Neural progenitor cell (in vitro differentiated cells): Measurements from ENCODE around the gene NFIA. TPM values are rescaled to one million over a fixed set of nuclear protein-coding genes. Genes with fewer than 3 reads are reported as not detected.

ENCODE experiments used
- DNase-seq: peaks from one replicate; pipeline ENCODE4 v3.0.0-alpha.2; 2016; ENCODE audit warnings: low spot score
- H2AFZ ChIP-seq: fragments of 200-600 bp; sonication (generic); replicated peaks from 2 replicates; pipeline ENCODE4 v1.6.1; 2016; ENCODE audit warnings: antibody characterized with exemption
- H3F3A ChIP-seq: fragments of 200-600 bp; sonication (generic); 2 replicates; pipeline ENCODE4 v1.6.1; 2016; ENCODE audit warnings: antibody characterized with exemption, low read depth
- H3K27ac ChIP-seq: fragments of 200-600 bp; sonication (generic); 2 replicates; pipeline ENCODE4 v1.5.1; 2016; ENCODE audit warnings: mild to moderate bottlenecking
- H3K27me3 ChIP-seq: fragments of 200-600 bp; sonication (generic); 2 replicates; pipeline ENCODE4 v1.6.1; 2016; ENCODE audit warnings: mild to moderate bottlenecking, moderate library complexity
- H3K36me3 ChIP-seq: fragments of 200-600 bp; sonication (generic); 2 replicates; pipeline ENCODE4 v1.5.1; 2016
- H3K4me1 ChIP-seq: fragments of 200-600 bp; sonication (generic); 2 replicates; pipeline ENCODE4 v1.6.1; 2016; ENCODE audit warnings: mixed run types
- H3K4me2 ChIP-seq: fragments of 200-600 bp; sonication (generic); 2 replicates; pipeline ENCODE4 v1.6.1; 2016
- H3K4me3 ChIP-seq: fragments of 200-600 bp; sonication (generic); 2 replicates; pipeline ENCODE4 v1.5.1; 2016
- H3K79me2 ChIP-seq: fragments of 200-600 bp; sonication (generic); 2 replicates; pipeline ENCODE4 v1.6.1; 2016; ENCODE audit warnings: low read depth
- H3K9ac ChIP-seq: fragments of 200-600 bp; sonication (generic); 2 replicates; pipeline ENCODE4 v1.6.1; 2016
- H3K9me3 ChIP-seq: fragments of 200-600 bp; sonication (generic); 2 replicates; pipeline ENCODE4 v1.5.1; 2016; ENCODE audit warnings: low read depth
- H4K20me1 ChIP-seq: fragments of 200-600 bp; sonication (generic); 2 replicates; pipeline ENCODE4 v1.6.1; 2016; ENCODE audit warnings: low read depth
- H3K27ac Mint-ChIP-seq: 3 replicates; pipeline ENCODE4 v1.8.0; 2021; ENCODE audit warnings: mixed read lengths
- H3K27me3 Mint-ChIP-seq: 2 replicates; pipeline ENCODE4 v1.8.0; 2022; ENCODE audit warnings: low read depth, mild to moderate bottlenecking, inconsistent platforms, moderate library complexity, mixed read lengths; ENCODE audit not compliant: insufficient read depth
- H3K36me3 Mint-ChIP-seq: 3 replicates; pipeline ENCODE4 v1.8.0; 2021; ENCODE audit warnings: mixed read lengths
- H3K4me1 Mint-ChIP-seq: 3 replicates; pipeline ENCODE4 v1.8.0; 2021; ENCODE audit warnings: mixed read lengths
- H3K4me3 Mint-ChIP-seq: 3 replicates; pipeline ENCODE4 v1.8.0; 2021; ENCODE audit warnings: mild to moderate bottlenecking, moderate library complexity, mixed read lengths
- H3K9me3 Mint-ChIP-seq: 3 replicates; pipeline ENCODE4 v1.8.0; 2020; ENCODE audit warnings: mixed read lengths
- EZH2 ChIP-seq: fragments of 200-600 bp; sonication (generic); IDR thresholded peaks from 2 replicates; pipeline ENCODE4 v1.6.1; 2017; ENCODE audit warnings: antibody characterized with exemption, mild to moderate bottlenecking, moderate library complexity
- EZH2phosphoT487 ChIP-seq: fragments of 200-600 bp; sonication (generic); IDR thresholded peaks from 2 replicates; pipeline ENCODE4 v1.6.1; 2017; ENCODE audit warnings: antibody characterized with exemption
- total RNA-seq: library from RNA; depleted of rRNA; stranded (reverse); fragments of >200 nt; gene quantifications from 2 replicates; pipeline ENCODE4 v1.2.3, GENCODE V29; 2015; ENCODE audit warnings: low replicate concordance
- TF ChIP-seq, protein P1 (sequence below): fragments of 200-600 bp; sonication (generic); IDR thresholded peaks from 2 replicates; pipeline ENCODE4 v1.5.1; 2017; ENCODE audit warnings: antibody characterized with exemption, mild to moderate bottlenecking

Gene NFIA
- total RNA-seq, 1 donor from 2014 or later, result 5.3 TPM

GRCh38 chr1:61399199-61399598, 316.8 kb downstream of the NFIA start:
- H3K36me3 ChIP-seq, result no peaks in the 10 kb centered on the region
- Mint-ChIP-seq H3K9me3 (no peaks in the 10 kb centered on the region), H3K4me1 (peaks cover 34% of the 10 kb centered on the region), H3K27me3 (no peaks in the 10 kb centered on the region), H3K36me3 (peaks cover 7% of the 10 kb centered on the region), H3K4me3 (no peak overlapping the region), H3K27ac (no peak overlapping the region)
- TF ChIP-seq, protein P1, sequence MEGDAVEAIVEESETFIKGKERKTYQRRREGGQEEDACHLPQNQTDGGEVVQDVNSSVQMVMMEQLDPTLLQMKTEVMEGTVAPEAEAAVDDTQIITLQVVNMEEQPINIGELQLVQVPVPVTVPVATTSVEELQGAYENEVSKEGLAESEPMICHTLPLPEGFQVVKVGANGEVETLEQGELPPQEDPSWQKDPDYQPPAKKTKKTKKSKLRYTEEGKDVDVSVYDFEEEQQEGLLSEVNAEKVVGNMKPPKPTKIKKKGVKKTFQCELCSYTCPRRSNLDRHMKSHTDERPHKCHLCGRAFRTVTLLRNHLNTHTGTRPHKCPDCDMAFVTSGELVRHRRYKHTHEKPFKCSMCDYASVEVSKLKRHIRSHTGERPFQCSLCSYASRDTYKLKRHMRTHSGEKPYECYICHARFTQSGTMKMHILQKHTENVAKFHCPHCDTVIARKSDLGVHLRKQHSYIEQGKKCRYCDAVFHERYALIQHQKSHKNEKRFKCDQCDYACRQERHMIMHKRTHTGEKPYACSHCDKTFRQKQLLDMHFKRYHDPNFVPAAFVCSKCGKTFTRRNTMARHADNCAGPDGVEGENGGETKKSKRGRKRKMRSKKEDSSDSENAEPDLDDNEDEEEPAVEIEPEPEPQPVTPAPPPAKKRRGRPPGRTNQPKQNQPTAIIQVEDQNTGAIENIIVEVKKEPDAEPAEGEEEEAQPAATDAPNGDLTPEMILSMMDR, result no peak
- no peak for TF ChIP-seq EZH2
- TF ChIP-seq EZH2phosphoT487, result no peak
- H3F3A ChIP-seq, result no peaks in the 10 kb centered on the region
- H3K27ac ChIP-seq, result no peak overlapping the region
- H3K4me3 ChIP-seq, result no peak overlapping the region
- H3K9me3 ChIP-seq, result no peaks in the 10 kb centered on the region
- no peak overlapping the region for H2AFZ ChIP-seq
- H3K4me2 ChIP-seq, result no peak overlapping the region
- no peak for DNase-seq
- no peaks in the 10 kb centered on the region for H3K4me1 ChIP-seq
- H3K9ac ChIP-seq, result no peak overlapping the region
- H3K27me3 ChIP-seq, result peaks cover 21% of the 10 kb centered on the region
- H4K20me1 ChIP-seq, result no peaks in the 10 kb centered on the region
- H3K79me2 ChIP-seq, result no peaks in the 10 kb centered on the region

DNA sequence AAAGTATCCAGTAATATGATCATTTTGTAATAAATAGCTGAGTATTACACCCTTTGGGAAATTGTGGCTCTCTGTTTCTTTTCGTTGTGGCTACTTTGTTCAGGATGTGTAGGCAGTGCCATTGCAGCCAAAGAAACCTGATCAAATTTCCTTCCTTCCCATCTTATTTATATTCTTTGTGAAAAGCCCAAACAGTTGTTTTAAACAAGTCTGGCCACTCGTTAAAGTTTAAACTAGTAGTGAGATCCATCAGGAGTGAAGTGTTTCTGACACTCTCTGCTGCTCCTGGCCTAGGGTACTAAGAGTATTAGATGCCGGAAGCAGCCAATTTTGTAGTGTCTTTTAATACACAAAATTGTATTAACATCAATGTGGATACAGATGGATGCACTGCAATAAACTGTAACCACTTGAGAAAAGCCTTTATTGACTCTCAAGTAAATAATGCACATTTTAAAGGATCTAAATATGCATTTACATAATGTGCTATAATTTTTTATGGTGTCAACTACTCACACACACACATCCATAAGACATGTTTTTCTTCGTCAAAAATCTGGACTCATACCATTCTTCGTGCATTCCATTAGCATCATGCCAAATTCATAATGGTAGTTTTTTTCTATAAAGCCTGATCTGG, 317.9 kb downstream of the NFIA start:
- DNase-seq, result no peak
- Histone ChIP-seq H3K4me3 (no peak overlapping the region), H3F3A (no peaks in the 10 kb centered on the region), H3K36me3 (no peaks in the 10 kb centered on the region), H3K9me3 (no peaks in the 10 kb centered on the region), H3K79me2 (no peaks in the 10 kb centered on the region), H3K4me1 (no peaks in the 10 kb centered on the region), H2AFZ (no peak overlapping the region), H3K27me3 (peaks cover 11% of the 10 kb centered on the region), H3K9ac (no peak overlapping the region), H3K27ac (no peak overlapping the region), H4K20me1 (no peaks in the 10 kb centered on the region), H3K4me2 (no peak overlapping the region)
- Mint-ChIP-seq H3K4me3 (no peak overlapping the region), H3K27me3 (no peaks in the 10 kb centered on the region), H3K36me3 (peaks cover 10% of the 10 kb centered on the region), H3K9me3 (no peaks in the 10 kb centered on the region), H3K27ac (no peak overlapping the region), H3K4me1 (peaks cover 32% of the 10 kb centered on the region)
- TF ChIP-seq, protein P1, result no peak
- TF ChIP-seq EZH2phosphoT487 (no peak), EZH2 (no peak)

DNA sequence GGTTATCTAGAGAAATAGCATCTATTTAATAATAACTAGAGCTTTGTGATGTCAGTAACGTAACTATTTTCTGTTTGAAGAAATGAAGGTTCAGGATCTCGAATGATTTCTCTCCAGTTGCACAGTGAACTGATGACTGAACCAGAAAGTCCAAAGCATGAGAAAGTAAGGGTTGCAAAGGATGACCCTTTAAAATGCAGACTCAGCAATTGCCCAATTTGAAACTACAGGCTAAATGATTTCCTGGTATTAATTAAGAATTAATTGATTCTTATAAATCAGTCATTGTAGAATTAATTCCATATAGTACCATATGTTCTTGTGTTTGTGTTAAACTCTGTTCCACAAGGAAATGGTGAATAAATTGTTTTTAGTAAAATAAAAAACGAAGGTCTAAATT, 318.6 kb downstream of the NFIA start:
- Histone ChIP-seq H3K4me1 (no peaks in the 10 kb centered on the region), H3K27me3 (peaks cover 3% of the 10 kb centered on the region), H3K4me3 (no peak overlapping the region), H4K20me1 (no peaks in the 10 kb centered on the region), H3K79me2 (no peaks in the 10 kb centered on the region), H3K27ac (no peak overlapping the region), H3K4me2 (no peak overlapping the region), H3K9me3 (no peaks in the 10 kb centered on the region), H3K36me3 (no peaks in the 10 kb centered on the region), H2AFZ (no peak overlapping the region), H3F3A (no peaks in the 10 kb centered on the region), H3K9ac (no peak overlapping the region)
- TF ChIP-seq EZH2 (no peak), EZH2phosphoT487 (no peak)
- TF ChIP-seq, protein P1, result no peak
- H3K9me3 Mint-ChIP-seq, result no peaks in the 10 kb centered on the region
- no peak overlapping the region for H3K4me3 Mint-ChIP-seq
- H3K27ac Mint-ChIP-seq, result no peak overlapping the region
- H3K27me3 Mint-ChIP-seq, result no peaks in the 10 kb centered on the region
- DNase-seq, result no peak
- peaks cover 29% of the 10 kb centered on the region for H3K4me1 Mint-ChIP-seq
- peaks cover 10% of the 10 kb centered on the region for H3K36me3 Mint-ChIP-seq
